Bladder microvascular endothelial cell (primary cell): Measurements from ENCODE around the gene SFMBT2. TPM values are rescaled to one million over a fixed set of nuclear protein-coding genes. Genes with fewer than 3 reads are reported as not detected.

Source experiments
- total RNA-seq: library from RNA; depleted of rRNA; stranded (reverse); fragments of >200 nt; gene quantifications from 2 replicates; pipeline ENCODE4 v1.2.3, GENCODE V29; 2014

Gene SFMBT2
- 2.7 and 3.1 TPM in 2 replicates for total RNA-seq

DNA sequence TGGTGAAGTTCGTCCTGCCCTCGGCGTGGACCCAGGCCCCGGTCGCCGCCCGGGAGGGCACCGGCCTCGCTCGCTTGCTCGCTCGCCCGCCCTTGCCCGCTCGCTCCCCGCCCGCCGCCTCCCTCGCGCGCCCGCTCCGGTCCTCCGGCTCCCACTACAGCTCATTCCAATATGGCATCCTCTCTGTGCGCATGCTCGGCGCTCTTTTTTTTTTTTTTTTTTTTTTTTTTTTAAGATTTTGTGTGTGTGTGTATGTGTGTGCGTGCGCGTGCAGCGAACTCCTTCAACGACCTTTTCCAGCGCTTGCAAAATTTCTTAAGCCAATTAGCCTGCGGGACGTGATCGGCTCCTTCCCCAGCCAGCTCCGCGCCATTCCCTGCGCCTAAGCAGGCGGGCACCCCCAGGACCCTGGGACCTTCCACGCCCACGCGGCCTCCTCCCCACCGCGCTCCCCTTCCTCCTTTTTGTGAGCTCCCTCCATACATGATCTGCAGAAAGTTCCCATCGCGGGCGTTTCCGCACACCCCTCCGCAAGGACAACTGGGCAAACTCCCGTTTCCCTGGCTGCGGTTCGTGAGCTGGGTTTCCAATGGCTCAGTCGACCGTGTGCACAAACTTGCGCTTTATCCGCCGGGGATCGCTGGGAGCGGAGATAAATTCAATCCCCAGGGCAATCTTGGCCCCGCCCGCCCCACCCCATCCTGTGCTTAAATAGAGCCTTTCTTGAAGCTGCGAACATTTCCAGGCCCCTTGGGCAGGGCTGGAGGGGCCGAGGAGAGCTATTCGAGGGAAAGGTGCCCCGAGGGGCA, at the start of gene SFMBT2:
SFMBT2 (minus strand) TSS at position 173 of the 809 bp plus-strand sequence. CDS start 29,136 bp downstream, outside the sequence.

